Sigmoid colon (tissue), 7 donors: Measurements from ENCODE around the gene TECPR2. TPM values are rescaled to one million over a fixed set of nuclear protein-coding genes. Genes with fewer than 3 reads are reported as not detected.

ENCODE experiments used
- DNase-seq: peaks from one replicate; pipeline ENCODE4 v3.0.0-alpha.2; 2019
- H3K27ac ChIP-seq, 4 donors: fragments of 200-600 bp; sonication (generic); one replicate each; pipeline ENCODE4 v1.5.1; 2016 to 2019; ENCODE audit warnings: mild to moderate bottlenecking in 1 of 4
- H3K27me3 ChIP-seq, 3 donors: fragments of 200-600 bp; sonication (generic); one replicate each; pipeline ENCODE4 v1.5.1; 2019; ENCODE audit warnings: mild to moderate bottlenecking in 1 of 3
- H3K36me3 ChIP-seq, 4 donors: fragments of 200-600 bp; sonication (generic); one replicate each; pipeline ENCODE4 v1.5.1; 2016 to 2019
- H3K4me1 ChIP-seq, 4 donors: fragments of 200-600 bp; sonication (generic); one replicate each; pipeline ENCODE4 v1.5.1; 2017 to 2019
- H3K4me3 ChIP-seq, 4 donors: fragments of 200-600 bp; sonication (generic); one replicate each; pipeline ENCODE4 v1.5.1; 2017 to 2019; ENCODE audit warnings: mild to moderate bottlenecking in 2 of 4, moderate library complexity in 1 of 4
- H3K9me3 ChIP-seq, 4 donors: fragments of 200-600 bp in 3 of 4; sonication (generic) in 3 of 4; one replicate each; pipeline versions ENCODE4 v1.5.1 to v1.6.1; 2013 to 2019
- CTCF ChIP-seq, 4 experiments: fragments of 450-650 bp in 3 of 4; fragments of 200-600 bp in 1 of 4; IDR thresholded peaks; one replicate each; pipeline ENCODE4 v1.5.1; 2016 to 2019; ENCODE audit warnings: antibody characterized with exemption in 4 of 4, mild to moderate bottlenecking in 3 of 4, moderate library complexity in 2 of 4
- EP300 ChIP-seq, 4 donors: sonication (generic); formaldehyde crosslinking; IDR thresholded peaks; one replicate each; pipeline ENCODE4 v1.6.1; 2017; ENCODE audit warnings: antibody characterized with exemption in 4 of 4
- POLR2A ChIP-seq, 2 donors: fragments of 450-650 bp; IDR thresholded peaks; one replicate each; pipeline ENCODE4 v1.6.1; 2016; ENCODE audit warnings: antibody characterized with exemption in 2 of 2, mild to moderate bottlenecking in 2 of 2, moderate library complexity in 2 of 2
- POLR2AphosphoS5 ChIP-seq, 4 donors: sonication (generic); formaldehyde crosslinking; IDR thresholded peaks; one replicate each; pipeline ENCODE4 v1.6.1; 2017; ENCODE audit warnings: antibody characterized with exemption in 4 of 4
- WGBS, 2 donors: extraction: QIAGEN DNeasy Blood & Tissue Kit; methylation state at CpG; one replicate each; pipeline ENCODE4 v1.1.7; 2013; 5-methylcytosine and 5-hydroxymethylcytosine counted together
- intact Hi-C: fragments of 100-400 bp; cut with DNase I; formaldehyde crosslinking; loops from one replicate; pipeline ENCODE4 v1.15.1; 2023
- polyA plus RNA-seq, 3 donors: library from polyadenylated mRNA; stranded (reverse); fragments of 200-250 nt; gene quantifications; one replicate each; pipeline ENCODE4 v1.2.3, GENCODE V29; 2013
- total RNA-seq, 4 donors: library from RNA; depleted of rRNA; stranded (reverse); fragments of >200 nt; gene quantifications; one replicate each; pipeline ENCODE4 v1.1.0, GENCODE V29; 2016
- donor health status: healthy with polysubstance abuse.
- donor health status: Bipolar disorder and iron deficiency.
- donor health status: healthy.

Gene TECPR2
- total and polyA plus RNA-seq, 7 donors, result 2.1 to 51.0 (median 15.3) TPM

DNA sequence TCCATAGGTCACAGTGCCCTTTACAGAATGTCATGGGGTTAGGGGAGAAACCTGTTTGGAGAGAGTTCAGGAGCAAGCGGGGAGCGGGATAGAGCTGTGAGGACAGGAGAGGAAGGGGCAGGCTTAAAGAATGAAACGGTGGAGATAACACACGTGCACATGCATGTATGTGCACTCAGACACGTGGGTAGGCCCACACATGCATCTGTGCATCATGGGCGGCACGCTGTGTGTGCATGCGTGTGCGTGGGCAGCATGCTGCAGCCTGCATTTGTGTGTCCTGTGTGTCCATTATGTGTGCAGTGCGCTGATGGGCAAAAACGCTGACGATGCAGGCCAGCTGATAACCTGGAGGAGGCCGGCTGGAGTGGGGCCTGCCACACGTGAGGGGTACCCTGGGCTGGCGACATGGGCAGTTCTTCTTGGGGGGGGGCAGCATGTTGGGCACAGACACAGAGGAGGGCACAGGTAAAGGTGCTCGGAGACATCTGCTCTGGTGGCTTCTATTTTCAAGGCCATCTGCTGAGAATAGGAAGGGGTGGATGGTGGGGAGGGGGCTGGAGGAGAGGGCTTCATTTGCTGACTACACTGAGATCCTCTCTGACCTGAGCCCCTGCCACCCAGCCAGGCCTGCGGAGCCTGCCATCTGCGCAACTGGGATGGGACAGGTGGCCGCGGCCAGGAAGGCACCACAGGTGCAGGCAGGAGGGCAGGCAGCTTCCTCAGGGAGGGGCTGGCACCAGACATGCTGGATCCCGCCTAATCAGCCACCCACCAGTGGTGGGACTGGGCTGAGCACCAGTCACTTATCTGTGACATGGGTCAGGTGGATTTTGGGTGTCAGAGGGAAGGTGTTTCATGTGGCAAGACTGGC is 151.4 kb downstream of the TECPR2 start:
- DNase-seq, result no peak
- H3K4me1 ChIP-seq, result peaks cover 0 to 24% (median 11%) of the 10 kb centered on the region in 4 donors
- intact Hi-C loops, result loop anchor here (5.0 kb wide), 2 partner anchors 152 to 192 kb away; partner anchors contain the start of genes CINP and TECPR2
- H3K36me3 ChIP-seq, result no peaks in the 10 kb centered on the region
- no peaks in the 10 kb centered on the region for H3K9me3 ChIP-seq
- no peaks in the 10 kb centered on the region for H3K27me3 ChIP-seq
- TF ChIP-seq EP300 (IDR thresholded peaks at IDR 0.05) (no peak), POLR2AphosphoS5 (IDR thresholded peaks at IDR 0.05) (no peak), CTCF (IDR thresholded peaks at IDR 0.05) (no peak)
- no peak overlapping the region for H3K4me3 ChIP-seq
- WGBS, 2 donors, result 88 to 90% methylated on average over 21 of the region's 21 CpGs
- H3K27ac ChIP-seq, result no peak overlapping the region

DNA sequence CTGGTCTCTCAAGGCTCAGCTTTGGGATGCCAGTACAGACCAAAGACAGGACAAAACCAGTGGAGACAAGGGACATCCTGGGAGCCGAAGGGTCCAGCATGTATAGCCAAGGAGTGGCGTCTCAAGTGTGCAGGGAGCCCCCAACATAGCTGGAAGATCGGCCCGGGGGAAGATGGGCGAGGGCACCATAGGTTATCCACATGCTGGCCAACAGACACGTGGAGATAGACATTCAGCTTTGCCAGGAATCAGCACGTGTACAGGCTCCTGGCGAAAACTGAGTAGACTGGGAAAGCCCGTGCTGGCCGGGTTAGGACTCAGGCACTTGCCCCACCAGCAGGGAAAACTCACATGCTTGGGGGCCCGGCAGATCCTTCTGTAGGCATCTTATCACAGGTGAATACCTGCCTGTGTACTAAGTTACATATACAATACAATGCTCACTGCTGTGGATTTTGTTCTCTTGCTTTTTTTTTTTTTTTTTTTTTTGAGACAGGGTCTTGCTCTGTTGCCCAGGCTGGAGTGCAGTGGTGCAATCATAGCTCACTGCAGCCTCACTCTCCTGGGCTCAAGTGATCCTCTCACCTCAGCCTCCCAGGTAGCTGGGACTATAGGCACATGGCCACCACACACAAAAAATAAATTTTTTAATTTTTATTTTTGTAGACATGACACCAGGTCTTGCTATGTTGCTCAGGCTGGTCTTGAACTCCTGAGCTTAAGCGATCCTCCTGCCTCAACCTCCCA is 152.4 kb downstream of the TECPR2 start:
- no peaks in the 10 kb centered on the region for H3K27me3 ChIP-seq
- 92 to 93% methylated on average over 12 of the region's 12 CpGs for WGBS, 2 donors
- intact Hi-C loops, result loop anchor here (5.0 kb wide), 2 partner anchors 153 to 193 kb away; partner anchors contain the start of genes CINP and TECPR2
- peaks cover 0 to 21% (median 10%) of the 10 kb centered on the region in 4 donors for H3K4me1 ChIP-seq
- H3K4me3 ChIP-seq, result no peak overlapping the region
- no peaks in the 10 kb centered on the region for H3K9me3 ChIP-seq
- TF ChIP-seq EP300 (IDR thresholded peaks at IDR 0.05) (no peak), POLR2A (IDR thresholded peaks at IDR 0.05) (no peak), CTCF (IDR thresholded peaks at IDR 0.05) (no peak), POLR2AphosphoS5 (IDR thresholded peaks at IDR 0.05) (no peak)
- H3K36me3 ChIP-seq, result no peaks in the 10 kb centered on the region
- no peak for DNase-seq
- no peak overlapping the region for H3K27ac ChIP-seq

- Histone ChIP-seq H3K36me3 (no peaks in the 10 kb centered on the region), H3K9me3 (no peaks in the 10 kb centered on the region), H3K4me1 (peaks cover 0 to 15% (median 7%) of the 10 kb centered on the region in 4 donors), H3K27ac (peak overlapping the region; percentile 51 to 78 (median 74)), H3K27me3 (no peaks in the 10 kb centered on the region), H3K4me3 (peak overlapping the region; percentile 52 to 99 (median 78))
- 1% methylated on average over 95 of the region's 95 CpGs for WGBS, 2 donors
- peak; percentile 78 for DNase-seq
- TF ChIP-seq EP300 (IDR thresholded peaks at IDR 0.05) (no peak), CTCF (IDR thresholded peaks at IDR 0.05) (peak in 3 of 4 experiments; percentile 25 to 96 (median 40)), POLR2A (IDR thresholded peaks at IDR 0.05) (no peak), POLR2AphosphoS5 (IDR thresholded peaks at IDR 0.05) (no peak)
- intact Hi-C loops, result loop anchor here (1.0 kb wide), 1 partner anchor 78 kb away; no protein-coding TSS in a partner anchor
Measured at GRCh38 chr14:102516531-102517391, 154.0 kb downstream of the TECPR2 start.

- peak overlapping the region; percentile 51 to 78 (median 74) for H3K27ac ChIP-seq
- peak; percentile 68 for DNase-seq
- TF ChIP-seq CTCF (IDR thresholded peaks at IDR 0.05), result no peak
- no peak for TF ChIP-seq POLR2A (IDR thresholded peaks at IDR 0.05)
- no peak for TF ChIP-seq EP300 (IDR thresholded peaks at IDR 0.05)
- TF ChIP-seq POLR2AphosphoS5 (IDR thresholded peaks at IDR 0.05), result no peak
- peak overlapping the region; percentile 52 to 99 (median 78) for H3K4me3 ChIP-seq
- WGBS, 2 donors, result 20 to 29% methylated on average over 37 of the region's 37 CpGs
- no peaks in the 10 kb centered on the region for H3K9me3 ChIP-seq
- intact Hi-C loops, result no loop called here
- no peaks in the 10 kb centered on the region for H3K27me3 ChIP-seq
- H3K36me3 ChIP-seq, result no peaks in the 10 kb centered on the region
- H3K4me1 ChIP-seq, result peaks cover 0 to 15% (median 7%) of the 10 kb centered on the region in 4 donors
Measured at GRCh38 chr14:102517392-102518062, 154.8 kb downstream of the TECPR2 start.
